ENCODE measurements around the gene CCDC88C. TPM values are rescaled to one million over a fixed set of nuclear protein-coding genes. Genes with fewer than 3 reads are reported as not detected.

The CCDC88C gene
- total RNA-seq, 1 experiment from 2014 or later = 19.7 TPM

DNA sequence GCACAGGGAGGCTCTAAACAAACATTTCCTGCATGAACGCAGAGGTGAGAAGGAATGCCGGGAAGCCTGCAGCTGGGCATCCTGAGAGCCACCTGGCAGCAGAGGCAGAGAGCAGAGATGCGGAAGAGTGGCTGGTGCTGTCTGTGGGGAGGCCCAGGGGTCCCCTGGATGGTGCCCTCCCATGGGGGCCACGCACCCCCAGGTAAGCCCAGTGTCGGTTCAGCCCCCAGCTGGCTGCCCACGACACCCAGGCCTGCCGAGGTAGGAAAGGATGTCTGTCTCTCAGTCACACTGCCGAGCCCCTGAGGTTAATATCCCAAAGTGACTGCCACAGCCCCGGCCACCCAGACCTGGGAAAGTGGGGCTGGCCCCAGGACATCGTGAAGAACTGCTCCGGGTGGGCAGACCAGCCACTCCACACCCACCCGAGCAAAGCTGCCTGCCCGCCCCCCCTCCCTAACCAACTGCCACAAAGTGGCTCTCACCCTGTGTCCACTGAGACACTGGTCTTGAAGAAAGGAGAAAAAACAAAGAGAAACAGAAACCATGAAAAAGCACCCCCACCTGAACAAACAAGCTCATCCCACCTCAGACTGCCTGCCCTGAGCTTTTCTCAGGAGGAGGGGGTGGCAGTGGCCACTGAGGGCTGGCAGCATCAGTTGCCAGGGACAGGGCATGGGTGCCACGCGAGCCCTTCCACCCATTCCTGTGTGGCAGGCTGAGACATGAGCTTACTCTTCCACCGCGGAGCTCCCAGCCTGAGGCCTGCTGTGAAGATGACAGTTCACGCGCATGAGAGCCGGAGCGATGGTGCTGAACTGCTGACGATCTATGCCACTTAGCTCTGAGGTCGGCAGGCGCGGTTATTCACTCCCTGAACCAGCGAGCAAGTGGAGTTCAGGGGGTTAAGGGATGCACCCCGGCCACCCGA is 40.8 kb downstream of the CCDC88C start:
- TF ChIP-seq EZH2phosphoT487 (IDR thresholded peaks at IDR 0.05; ENCODE audit: borderline replicate concordance, low read length) (no peak), EZH2 (IDR thresholded peaks at IDR 0.05; ENCODE audit: low read length, unreplicated experiment) (no peak)
- TF ChIP-seq, protein P1, sequence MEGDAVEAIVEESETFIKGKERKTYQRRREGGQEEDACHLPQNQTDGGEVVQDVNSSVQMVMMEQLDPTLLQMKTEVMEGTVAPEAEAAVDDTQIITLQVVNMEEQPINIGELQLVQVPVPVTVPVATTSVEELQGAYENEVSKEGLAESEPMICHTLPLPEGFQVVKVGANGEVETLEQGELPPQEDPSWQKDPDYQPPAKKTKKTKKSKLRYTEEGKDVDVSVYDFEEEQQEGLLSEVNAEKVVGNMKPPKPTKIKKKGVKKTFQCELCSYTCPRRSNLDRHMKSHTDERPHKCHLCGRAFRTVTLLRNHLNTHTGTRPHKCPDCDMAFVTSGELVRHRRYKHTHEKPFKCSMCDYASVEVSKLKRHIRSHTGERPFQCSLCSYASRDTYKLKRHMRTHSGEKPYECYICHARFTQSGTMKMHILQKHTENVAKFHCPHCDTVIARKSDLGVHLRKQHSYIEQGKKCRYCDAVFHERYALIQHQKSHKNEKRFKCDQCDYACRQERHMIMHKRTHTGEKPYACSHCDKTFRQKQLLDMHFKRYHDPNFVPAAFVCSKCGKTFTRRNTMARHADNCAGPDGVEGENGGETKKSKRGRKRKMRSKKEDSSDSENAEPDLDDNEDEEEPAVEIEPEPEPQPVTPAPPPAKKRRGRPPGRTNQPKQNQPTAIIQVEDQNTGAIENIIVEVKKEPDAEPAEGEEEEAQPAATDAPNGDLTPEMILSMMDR (conservative IDR thresholded peaks at IDR 0.05; ENCODE audit: low read depth, low read length) = no peak
- Histone ChIP-seq H3K4me1 (ENCODE audit: insufficient read depth, low read length) (peaks cover 38% of the 10 kb centered on the region), H3K9me3 (ENCODE audit: low read length) (no peaks in the 10 kb centered on the region), H2AFZ (ENCODE audit: low read length) (no peak overlapping the region), H3K4me3 (ENCODE audit: low read length) (no peak overlapping the region), H4K20me1 (ENCODE audit: low read length) (no peaks in the 10 kb centered on the region), H3K27ac (ENCODE audit: low read length) (no peak overlapping the region), H3K9ac (ENCODE audit: low read length) (no peak overlapping the region), H3K4me2 (ENCODE audit: low read length) (no peak overlapping the region), H3K36me3 (ENCODE audit: low read depth, low read length) (no peaks in the 10 kb centered on the region), H3K79me2 (ENCODE audit: low read length) (peaks cover 38% of the 10 kb centered on the region), H3K27me3 (ENCODE audit: low read length) (no peaks in the 10 kb centered on the region), H3K9me2 (replicated peaks; ENCODE audit: low read length) (no peaks in the 10 kb centered on the region), H3F3A (ENCODE audit: low read length, unreplicated experiment) (no peaks in the 10 kb centered on the region)
- intact Hi-C loops (cut with micrococcal nuclease) = no loop called here
- no TSS peak for BruUV-seq (replicated peaks)
- ChIA-PET POLR2A (ENCODE audit: unreplicated experiment) (no interaction called here), CTCF (no interaction called here)
- ATAC-seq = no peak
- no peak for DNase-seq

DNA sequence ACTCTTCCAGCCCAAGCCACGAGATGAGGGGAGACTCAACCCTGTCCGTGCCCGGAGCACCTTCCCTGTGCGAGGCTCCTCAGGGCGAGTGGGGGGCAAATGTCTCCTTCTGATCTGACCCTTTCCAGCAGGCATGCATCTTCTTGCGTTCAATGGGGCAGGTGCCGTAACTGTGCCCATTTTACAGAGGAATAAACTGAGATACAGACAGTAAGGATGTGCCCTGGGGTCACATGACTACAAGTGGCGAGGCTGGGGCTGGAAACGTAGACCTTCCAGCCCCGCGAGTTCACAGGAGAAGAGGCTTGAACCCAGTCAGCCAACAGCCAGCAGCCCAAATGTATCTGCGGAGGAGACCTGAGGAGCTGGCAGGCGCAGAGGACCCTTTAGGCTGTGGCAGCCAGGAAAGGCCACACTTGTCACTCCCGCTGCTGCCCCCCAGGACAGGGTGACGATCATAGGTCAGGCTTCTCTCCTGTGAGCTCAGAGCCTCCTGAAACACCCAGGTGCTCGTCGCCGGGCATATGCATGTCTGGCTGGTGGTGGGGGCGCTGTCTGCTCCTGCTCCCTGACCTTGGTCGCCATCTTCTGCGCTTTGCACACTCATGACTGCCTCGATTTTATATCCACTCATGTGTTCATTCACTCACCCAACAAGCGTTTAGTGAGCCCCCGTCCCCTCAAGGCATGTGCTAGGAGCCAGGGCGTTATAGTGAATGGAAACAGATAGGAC is 41.7 kb downstream of the CCDC88C start:
- Histone ChIP-seq H3K79me2 (ENCODE audit: low read length) (peaks cover 37% of the 10 kb centered on the region), H3K4me3 (ENCODE audit: low read length) (no peak overlapping the region), H3K9me3 (ENCODE audit: low read length) (no peaks in the 10 kb centered on the region), H3K4me2 (ENCODE audit: low read length) (no peak overlapping the region), H4K20me1 (ENCODE audit: low read length) (no peaks in the 10 kb centered on the region), H3K9ac (ENCODE audit: low read length) (no peak overlapping the region), H3K9me2 (replicated peaks; ENCODE audit: low read length) (no peaks in the 10 kb centered on the region), H3K4me1 (ENCODE audit: insufficient read depth, low read length) (peaks cover 38% of the 10 kb centered on the region), H3F3A (ENCODE audit: low read length, unreplicated experiment) (no peaks in the 10 kb centered on the region), H3K27me3 (ENCODE audit: low read length) (no peaks in the 10 kb centered on the region), H2AFZ (ENCODE audit: low read length) (no peak overlapping the region), H3K36me3 (ENCODE audit: low read depth, low read length) (no peaks in the 10 kb centered on the region), H3K27ac (ENCODE audit: low read length) (no peak overlapping the region)
- BruUV-seq (replicated peaks) = no TSS peak
- intact Hi-C loops (cut with micrococcal nuclease) = no loop called here
- ATAC-seq (no peak), DNase-seq (no peak)
- TF ChIP-seq EZH2phosphoT487 (IDR thresholded peaks at IDR 0.05; ENCODE audit: borderline replicate concordance, low read length) (no peak), EZH2 (IDR thresholded peaks at IDR 0.05; ENCODE audit: low read length, unreplicated experiment) (no peak)
- TF ChIP-seq, protein P1 (conservative IDR thresholded peaks at IDR 0.05; ENCODE audit: low read depth, low read length) = no peak
- POLR2A ChIA-PET (ENCODE audit: unreplicated experiment) = no interaction called here
- CTCF ChIA-PET = no interaction called here

Measured in PC-3 (cell line).